Stimulated activated CD4-positive, alpha-beta T cell treated with anti-CD3 and anti-CD28 coated beads, Interleukin-1b, Interleukin-23, amount 100 ng/mL, for 1 hour (primary cell): Measurements from ENCODE around the gene SCFD1.

Source experiments
- DNase-seq, 2 donors: peaks; one replicate each; pipeline ENCODE4 v3.0.0-alpha.2; 2020; ENCODE audit warnings: low read depth in 2 of 2

SCFD1 gene

GRCh38 chr14:30756594-30756993, 134.5 kb downstream of the SCFD1 start:
- DNase-seq = no peak

GRCh38 chr14:30757082-30757481, 135.0 kb downstream of the SCFD1 start:
- no peak for DNase-seq

- DNase-seq = no peak
These were observed 137.3 kb downstream of the SCFD1 start for GRCh38 chr14:30759172-30760125.

GRCh38 chr14:30763891-30764290, 141.8 kb downstream of the SCFD1 start:
- no peak for DNase-seq

- DNase-seq = no peak
These were observed 145.5 kb downstream of the SCFD1 start for GRCh38 chr14:30767624-30768023.

GRCh38 chr14:30768791-30769190, 146.7 kb downstream of the SCFD1 start:
- DNase-seq = no peak

- no peak for DNase-seq
These were observed 148.3 kb downstream of the SCFD1 start for GRCh38 chr14:30770376-30770775.

- DNase-seq = no peak
These were observed 149.5 kb downstream of the SCFD1 start for GRCh38 chr14:30771595-30771994.

GRCh38 chr14:30779210-30779609, 157.1 kb downstream of the SCFD1 start:
- no peak for DNase-seq
